A549 (cell line): Measurements from ENCODE around the gene RASGRP2. TPM values are rescaled to one million over a fixed set of nuclear protein-coding genes. Genes with fewer than 3 reads are reported as not detected.

ENCODE experiments used
- ATAC-seq, 2 experiments: fragments of 200-7000 bp in 1 of 2; fragments of >200 bp in 1 of 2; cut with Nextera tagmentation in 1 of 2; cut with Tn5 transposase in 1 of 2; 3 replicates each; pipeline versions ENCODE4 v1.8.0 to v1.9.1; 2018 to 2020; ENCODE audit warnings: mild to moderate bottlenecking in 1 of 2, moderate library complexity in 1 of 2
- CTCF ChIA-PET: fragments of 300-600 bp; sonication (Branson Sonifier 250); formaldehyde crosslinking; extraction: SDS; loops from one replicate; lab custom pipeline; 2021; ENCODE audit warnings: antibody characterized with exemption, inconsistent platforms; lab: Yijun Ruan, JAX
- POLR2A ChIA-PET: fragments of 350-600 bp; formaldehyde crosslinking; extraction: SDS; loops from one replicate; lab custom pipeline; 2021; ENCODE audit warnings: antibody characterized with exemption, inconsistent platforms; lab: Yijun Ruan, JAX
- DNase-seq, 2 experiments: peaks; one replicate each; pipeline versions ENCODE4 v3.0.0 to v3.0.0-alpha.2; 2011 to 2016; ENCODE audit warnings: low read depth in 1 of 2, low spot score in 1 of 2
- FAIRE-seq: peaks from 2 replicates; lab custom pipeline; 2011; peaks lifted over from hg19 to GRCh38; lab: Jason Lieb, UNC
- H3K27ac ChIP-seq, 2 experiments: fragments of >200 bp; sonication (Bioruptor Twin); formaldehyde crosslinking; 3 replicates each; pipeline ENCODE4 v1.5.1; 2016 to 2017
- H3K4me1 ChIP-seq: fragments of >200 bp; sonication (Bioruptor Twin); formaldehyde crosslinking; 3 replicates; pipeline ENCODE4 v1.6.1; 2016
- H3K4me2 ChIP-seq: fragments of >200 bp; sonication (Bioruptor Twin); formaldehyde crosslinking; 3 replicates; pipeline ENCODE4 v1.6.1; 2016
- H3K4me3 ChIP-seq: fragments of >200 bp; sonication (Bioruptor Twin); formaldehyde crosslinking; 3 replicates; pipeline ENCODE4 v1.5.1; 2016
- H3K9me3 ChIP-seq: fragments of >200 bp; sonication (Bioruptor Twin); formaldehyde crosslinking; 3 replicates; pipeline ENCODE4 v1.6.1; 2016
- ATOH8 ChIP-seq: fragments of 250-450 bp; sonication (Bioruptor Pico); IDR thresholded peaks from 2 replicates; pipeline ENCODE4 v1.5.0; 2020; ENCODE audit warnings: low read depth, mild to moderate bottlenecking, moderate library complexity
- BCL3 ChIP-seq: fragments of >200 bp; sonication (Bioruptor Twin); formaldehyde crosslinking; IDR thresholded peaks from 3 replicates; pipeline ENCODE4 v1.6.1; 2016
- BHLHE40 ChIP-seq: IDR thresholded peaks from 2 replicates; pipeline ENCODE4 v1.6.1; 2012; ENCODE audit warnings: low read depth, low read length, inconsistent platforms
- CBX2 ChIP-seq: fragments of 200-600 bp; sonication (generic); IDR thresholded peaks from 2 replicates; pipeline ENCODE4 v1.6.1; 2016; ENCODE audit warnings: low read depth, mild to moderate bottlenecking, borderline replicate concordance
- CBX8 ChIP-seq: fragments of 200-600 bp; sonication (generic); IDR thresholded peaks from 2 replicates; pipeline ENCODE4 v1.6.1; 2016
- CEBPB ChIP-seq, 2 experiments: fragments of >200 bp in 1 of 2; sonication (Bioruptor Twin) in 1 of 2; formaldehyde crosslinking in 1 of 2; IDR thresholded peaks; 2 replicates each; pipeline ENCODE4 v1.6.1; 2012 to 2016
- CHD4 ChIP-seq: fragments of 200-600 bp; sonication (generic); IDR thresholded peaks from 2 replicates; pipeline ENCODE4 v1.6.1; 2016; ENCODE audit warnings: antibody characterized with exemption, mild to moderate bottlenecking, borderline replicate concordance
- EHF ChIP-seq: fragments of 250-450 bp; sonication (Bioruptor Pico); IDR thresholded peaks from 2 replicates; pipeline ENCODE4 v1.5.0; 2020; ENCODE audit warnings: mild to moderate bottlenecking
- GATA3 ChIP-seq: IDR thresholded peaks from 2 replicates; pipeline ENCODE4 v1.6.1; 2012; ENCODE audit warnings: borderline replicate concordance
- HES2 ChIP-seq: fragments of >200 bp; sonication (Bioruptor Twin); formaldehyde crosslinking; IDR thresholded peaks from 2 replicates; pipeline ENCODE4 v1.6.1; 2016
- HEYL ChIP-seq: fragments of 250-450 bp; sonication (Bioruptor Pico); IDR thresholded peaks from 2 replicates; pipeline ENCODE4 v1.8.0; 2021; ENCODE audit warnings: mild to moderate bottlenecking, moderate library complexity
- HMGXB4 ChIP-seq: fragments of 250-450 bp; sonication (Bioruptor Pico); IDR thresholded peaks from 2 replicates; pipeline ENCODE4 v1.5.0; 2021; ENCODE audit warnings: mild to moderate bottlenecking, moderate library complexity, borderline replicate concordance
- HOXA7 ChIP-seq: fragments of 250-450 bp; sonication (Bioruptor Pico); IDR thresholded peaks from 2 replicates; pipeline ENCODE4 v1.5.0; 2020; ENCODE audit warnings: mild to moderate bottlenecking, moderate library complexity
- JUN ChIP-seq, 2 experiments: fragments of >200 bp; sonication (Bioruptor Twin); formaldehyde crosslinking; IDR thresholded peaks; 2 replicates in 1 of 2; 3 replicates in 1 of 2; pipeline ENCODE4 v1.6.1; 2016 to 2017
- JUNB ChIP-seq: fragments of >200 bp; sonication (Bioruptor Twin); formaldehyde crosslinking; IDR thresholded peaks from 2 replicates; pipeline ENCODE4 v1.6.1; 2016
- MAFK ChIP-seq: fragments of 450-650 bp; IDR thresholded peaks from 2 replicates; pipeline ENCODE4 v1.6.1; 2014; ENCODE audit not compliant: partially characterized antibody
- NPAS2 ChIP-seq: fragments of 250-450 bp; sonication (Bioruptor Pico); IDR thresholded peaks from 2 replicates; pipeline ENCODE4 v1.8.0; 2022; ENCODE audit warnings: mild to moderate bottlenecking, moderate library complexity, borderline replicate concordance
- NR3C1 ChIP-seq: fragments of >200 bp; sonication (Bioruptor Twin); formaldehyde crosslinking; IDR thresholded peaks from 3 replicates; pipeline ENCODE4 v1.6.1; 2017
- PBX3 ChIP-seq: IDR thresholded peaks from 2 replicates; pipeline ENCODE4 v1.6.1; 2012
- RAD21 ChIP-seq, 2 experiments: fragments of >200 bp in 1 of 2; sonication (Bioruptor Twin) in 1 of 2; formaldehyde crosslinking in 1 of 2; IDR thresholded peaks in 1 of 2; conservative IDR thresholded peaks in 1 of 2; 2 replicates in 1 of 2; 3 replicates in 1 of 2; pipeline ENCODE4 v1.6.1; 2012 to 2018; ENCODE audit warnings: inconsistent platforms in 1 of 2
- RARB ChIP-seq: fragments of 250-450 bp; sonication (Bioruptor Pico); IDR thresholded peaks from 2 replicates; pipeline ENCODE4 v1.8.0; 2021; ENCODE audit warnings: mild to moderate bottlenecking, moderate library complexity
- RCOR1 ChIP-seq: fragments of 150-350 bp; IDR thresholded peaks from 2 replicates; pipeline ENCODE4 v1.6.1; 2014; ENCODE audit warnings: antibody characterized with exemption, low read length, low read depth
- SMC3 ChIP-seq: fragments of >200 bp; sonication (Bioruptor Twin); formaldehyde crosslinking; IDR thresholded peaks from 3 replicates; pipeline ENCODE4 v1.6.1; 2018; ENCODE audit warnings: inconsistent platforms
- TFCP2L1 ChIP-seq: fragments of 250-450 bp; sonication (Bioruptor Pico); IDR thresholded peaks from 2 replicates; pipeline ENCODE4 v1.5.0; 2021; ENCODE audit warnings: mild to moderate bottlenecking
- TP53 ChIP-seq: fragments of 250-450 bp; sonication (Bioruptor Pico); IDR thresholded peaks from 2 replicates; pipeline ENCODE4 v1.5.0; 2021; ENCODE audit warnings: mild to moderate bottlenecking, moderate library complexity
- USF2 ChIP-seq: fragments of 450-650 bp; IDR thresholded peaks from 2 replicates; pipeline ENCODE4 v1.6.1; 2014; ENCODE audit warnings: antibody characterized with exemption
- ZC3H11A ChIP-seq: fragments of 450-650 bp; IDR thresholded peaks from 2 replicates; pipeline ENCODE4 v1.6.1; 2014; ENCODE audit warnings: antibody characterized with exemption, mild to moderate bottlenecking
- WGBS: methylation state at CpG from one replicate; pipeline ENCODE4 v1.1.6; 2017; ENCODE audit errors: missing lambda C conversion rate; 5-methylcytosine and 5-hydroxymethylcytosine counted together
- polyA plus RNA-seq, 4 experiments: library from polyadenylated mRNA; depleted of rRNA in 3 of 4; stranded (reverse); fragments of >200 nt; fragmentation: RNase III in 1 of 4; extraction: RNeasy Plus Mini Kit Qiagen cat#74134 plus additional on column Dnase treatment in 1 of 4; gene quantifications; 2 replicates in 3 of 4; 3 replicates in 1 of 4; pipeline ENCODE4 v1.2.3, GENCODE V29; 2011 to 2017

The RASGRP2 gene
- polyA plus RNA-seq, 2 of the 4 experiments (the other 2 are of a cell fraction) = 0.88 to 0.89 TPM

GRCh38 chr11:64688534-64688982, 55.4 kb downstream of the RASGRP2 start (continued):
- TF ChIP-seq JUN (IDR thresholded peaks at IDR 0.05) = 0 out of 5 replicates have a peak, but pooled peaks of 1 of the 2 experiments have one; percentile 22
- TF ChIP-seq CBX8 = no peak
- TF ChIP-seq PBX3 = no peak
- TF ChIP-seq CBX2 = no peak
- TF ChIP-seq GATA3 = no peak
- peak; percentile 54 to 87 for TF ChIP-seq RAD21 (conservative IDR thresholded peaks at IDR 0.05 in 1 of 2, IDR thresholded peaks at IDR 0.05 in 1 of 2)
- TF ChIP-seq CEBPB (IDR thresholded peaks at IDR 0.05) = peak; percentile 59 to 90; a peak in 3 of 4 replicates
- TF ChIP-seq BCL3 = no peak
- TF ChIP-seq EHF = no peak

GRCh38 chr11:64687643-64688533, 56.1 kb downstream of the RASGRP2 start:
- TF ChIP-seq JUN (IDR thresholded peaks at IDR 0.05) (no peak), ZC3H11A (no peak), HOXA7 (CRISPR knock-in tag) (no peak), RARB (no peak), RCOR1 (no peak), JUNB (no peak), CHD4 (no peak), TP53 (no peak), PBX3 (no peak), NR3C1 (no peak), CBX8 (no peak)
- TF ChIP-seq, all 56 proteins: peak for 0
- FAIRE-seq (no peak), DNase-seq (no peak), ATAC-seq (peak in 1 of 2 experiments; percentile 25; a peak in 3 of 6 replicates)
- H3K4me2 ChIP-seq = peak overlapping the region; percentile 54; the same call in 2 of the 3 replicates
- H3K9me3 ChIP-seq = no peaks in the 10 kb centered on the region
- 50% methylated on average over 19 of the region's 19 CpGs for WGBS
- ChIA-PET POLR2A (interaction anchor here (0.9 to 1.1 kb wide), 2 partner anchors 17 to 37 kb away, joined by 3 read pairs; no protein-coding TSS in a partner anchor), CTCF (interaction anchor here (0.7 to 5.4 kb wide), 58 partner anchors 9 to 417 kb away, joined by 3 to 88 read pairs (median 5); partner anchors contain the start of genes NRXN2, PRDX5, PYGM and RASGRP2)
- H3K4me3 ChIP-seq = no peak overlapping the region
- no peak overlapping the region for H3K27ac ChIP-seq
- no peaks in the 10 kb centered on the region for H3K4me1 ChIP-seq

- no peaks in the 10 kb centered on the region for H3K9me3 ChIP-seq
- no peak overlapping the region for H3K27ac ChIP-seq
- ChIA-PET POLR2A (no interaction called here), CTCF (interaction anchor here (0.6 to 5.4 kb wide), 10 partner anchors 18 to 239 kb away, joined by 3 to 88 read pairs (median 10); partner anchors contain the start of genes NRXN2 and RASGRP2)
- ATAC-seq (no peak), DNase-seq (no peak), FAIRE-seq (no peak)
- 40% methylated on average over 5 of the region's 6 CpGs for WGBS
- H3K4me3 ChIP-seq = no peak overlapping the region
- H3K4me1 ChIP-seq = no peaks in the 10 kb centered on the region
- no peak overlapping the region for H3K4me2 ChIP-seq
- TF ChIP-seq HEYL (CRISPR knock-in tag) = no peak
- no peak for TF ChIP-seq TP53
- TF ChIP-seq ATOH8 (CRISPR knock-in tag) = no peak
- no peak for TF ChIP-seq HES2
- TF ChIP-seq TFCP2L1 (CRISPR knock-in tag) = no peak
- TF ChIP-seq HMGXB4 = no peak
- TF ChIP-seq SMC3 = no peak
- no peak for TF ChIP-seq NPAS2 (CRISPR knock-in tag)
- TF ChIP-seq BHLHE40 = no peak
- TF ChIP-seq MAFK = no peak
- no peak for TF ChIP-seq RCOR1
- TF ChIP-seq USF2 = no peak
These were observed 56.7 kb downstream of the RASGRP2 start for GRCh38 chr11:64687204-64687603.
